ENCODE data around the gene ENOPH1.
"Not testable (repeated sequence)": the region's sequence is repeated elsewhere in the genome, so short reads cannot be mapped to it uniquely, and the experiment has no call there.

ENOPH1 gene

GRCh38 chr4:82430193-82430963, at the start of gene ENOPH1, which contains the start of gene HNRNPDL:
TSS of gene ENOPH1 (plus strand) at chr4:82430590. CDS start at chr4:82430830, 240 bp downstream.
TSS of gene HNRNPDL (minus strand) at chr4:82430462. CDS start at chr4:82429690, 772 bp downstream.
- DNase-seq = peak; percentile 99

- no peak for DNase-seq
Measured at GRCh38 chr4:82380831-82381230, 49.6 kb upstream of the ENOPH1 start.

GRCh38 chr4:82381235-82381634, 49.2 kb upstream of the ENOPH1 start:
- no peak for DNase-seq

GRCh38 chr4:82381661-82382296, 48.6 kb upstream of the ENOPH1 start:
- peak; percentile 59 for DNase-seq

GRCh38 chr4:82382751-82383150, 47.6 kb upstream of the ENOPH1 start:
- DNase-seq = peak; percentile 12

- not testable (repeated sequence) for DNase-seq
Measured at GRCh38 chr4:82386312-82386711, 44.1 kb upstream of the ENOPH1 start.

GRCh38 chr4:82388405-82388804, 42.0 kb upstream of the ENOPH1 start:
- DNase-seq = no peak

- not testable (repeated sequence) for DNase-seq
Measured at GRCh38 chr4:82390061-82390460, 40.3 kb upstream of the ENOPH1 start.

GRCh38 chr4:82394896-82395295, 35.5 kb upstream of the ENOPH1 start:
- DNase-seq = no peak

GRCh38 chr4:82397527-82397926, 32.9 kb upstream of the ENOPH1 start:
- no peak for DNase-seq

- no peak for DNase-seq
Measured at GRCh38 chr4:82398263-82398662, 32.1 kb upstream of the ENOPH1 start.

GRCh38 chr4:82401600-82401999, 28.8 kb upstream of the ENOPH1 start:
- DNase-seq = no peak

- no peak for DNase-seq
Measured at GRCh38 chr4:82402196-82402775, 28.1 kb upstream of the ENOPH1 start.

GRCh38 chr4:82403725-82404124, 26.7 kb upstream of the ENOPH1 start:
- no peak for DNase-seq

GRCh38 chr4:82415061-82415460, 15.3 kb upstream of the ENOPH1 start:
- DNase-seq = not testable (repeated sequence)

- no peak for DNase-seq
Measured at GRCh38 chr4:82415922-82416365, 14.4 kb upstream of the ENOPH1 start.

GRCh38 chr4:82419451-82419850, 10.9 kb upstream of the ENOPH1 start:
- DNase-seq = no peak

GRCh38 chr4:82421796-82422560, 8.4 kb upstream of the ENOPH1 start:
- DNase-seq = no peak

- no peak for DNase-seq
Measured at GRCh38 chr4:82422616-82423015, 7.8 kb upstream of the ENOPH1 start.

GRCh38 chr4:82423245-82424054, 6.9 kb upstream of the ENOPH1 start:
- no peak for DNase-seq

GRCh38 chr4:82425478-82425877, 4.9 kb upstream of the ENOPH1 start:
- no peak for DNase-seq

GRCh38 chr4:82428526-82428968, 1.8 kb upstream of the ENOPH1 start:
- DNase-seq = no peak

Measured in suppressor macrophage treated with lipopolysaccharide for 4 hours (primary cell).